NCI-H1930 (cell line): ENCODE results near the gene BEX1.
"Not testable (repeated sequence)": the region's sequence is repeated elsewhere in the genome, so short reads cannot be mapped to it uniquely, and the experiment has no call there.

ENCODE experiments used
- DNase-seq, 2 experiments: peaks; one replicate each; lab custom pipeline; 2025; lab: John Stamatoyannopoulos, UW

The BEX1 gene

DNA sequence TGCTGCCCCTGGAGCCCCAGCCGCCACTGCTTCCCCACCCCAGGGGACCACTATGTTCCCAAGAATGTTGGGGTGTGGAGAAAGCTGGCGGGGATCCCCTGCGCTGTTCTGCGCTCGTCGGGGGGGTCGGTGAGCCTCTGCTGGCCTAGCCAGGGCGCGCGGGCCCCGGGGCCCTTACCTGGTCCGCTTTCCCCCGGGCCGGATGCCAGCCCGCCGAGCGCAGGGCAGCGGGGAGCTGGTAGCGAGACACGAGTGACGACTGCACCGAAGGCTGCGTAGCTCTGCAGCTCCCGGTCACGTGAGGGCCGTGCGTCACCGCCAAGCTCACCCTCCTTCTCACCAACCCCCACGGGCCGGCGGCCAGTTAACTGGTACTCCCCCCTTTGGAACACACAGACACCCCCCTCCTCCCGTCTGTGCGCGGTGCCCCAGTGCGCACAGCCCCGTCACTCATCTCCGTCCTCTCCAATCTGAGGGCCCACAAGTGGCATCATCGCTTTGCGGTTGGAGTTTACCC, at the start of gene BEX1:
Gene BEX1 (minus strand): TSS at position 254 of the 517 bp plus-strand sequence. CDS start 897 bp downstream, outside the sequence.
- DNase-seq: peak; percentile 66 to 87

DNA sequence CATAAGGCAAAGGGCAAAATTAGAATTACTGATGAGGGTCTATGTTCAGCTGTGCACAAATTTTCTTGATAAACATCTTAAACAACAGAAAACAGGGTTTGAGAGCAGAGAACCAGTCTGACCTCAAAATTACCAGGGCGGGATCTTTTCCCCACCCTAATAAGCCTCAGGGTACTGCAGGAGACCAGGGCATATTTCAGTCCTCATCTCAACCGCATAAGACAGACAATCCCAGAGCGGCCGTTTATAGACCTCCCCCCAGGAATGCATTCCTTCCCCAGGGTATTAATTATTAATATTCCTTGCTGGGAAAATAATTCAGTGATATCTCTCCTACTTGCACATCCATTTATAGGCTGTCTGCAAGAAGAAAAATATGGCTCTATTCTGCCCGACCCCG, 45.5 kb upstream of the BEX1 start:
- not testable (repeated sequence) for DNase-seq

DNA sequence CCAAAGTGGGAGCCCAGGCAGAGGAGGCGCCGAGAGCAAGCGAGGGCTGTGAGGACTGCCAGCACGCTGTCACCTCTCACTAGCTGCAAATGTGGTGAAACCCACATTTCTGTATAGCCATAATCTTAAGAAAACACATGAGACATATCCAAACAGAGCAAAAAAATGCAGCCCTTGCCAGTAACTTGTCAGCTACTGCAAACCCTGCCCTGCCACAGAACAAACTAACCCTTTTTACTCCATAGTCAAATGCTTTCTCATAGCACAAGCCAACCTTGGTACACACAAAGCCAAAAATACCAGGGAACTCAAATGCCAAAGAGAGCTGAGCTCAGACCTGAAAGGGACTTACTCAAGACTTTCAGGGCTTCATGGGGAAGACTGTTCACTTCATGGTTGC, 43.9 kb upstream of the BEX1 start:
- DNase-seq: no peak

DNA sequence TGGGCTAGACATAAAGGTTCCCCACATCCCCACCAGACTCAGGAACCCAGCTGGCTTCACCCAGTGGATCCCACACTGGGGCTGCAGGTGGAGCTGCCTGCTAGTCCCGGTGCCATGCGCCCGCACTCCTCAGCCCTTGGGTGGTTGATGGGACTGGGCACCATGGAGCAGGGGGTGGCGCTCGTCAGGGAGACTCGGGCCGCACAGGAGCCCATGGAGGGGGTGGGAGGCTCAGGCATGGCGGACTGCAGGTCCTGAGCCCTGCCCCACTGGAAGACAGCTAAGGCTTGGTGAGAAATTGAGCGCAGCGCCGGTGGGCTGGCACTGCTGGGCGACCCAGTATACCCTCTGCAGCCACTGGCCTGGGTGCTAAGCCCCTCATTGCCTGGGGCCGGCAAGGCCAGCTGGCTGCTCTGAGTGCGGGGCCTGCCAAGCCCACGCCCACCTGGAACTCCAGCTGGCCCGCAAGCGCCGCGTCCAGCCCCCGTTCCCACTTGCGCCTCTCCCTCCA, 43.3 kb upstream of the BEX1 start:
- DNase-seq: not testable (repeated sequence)

DNA sequence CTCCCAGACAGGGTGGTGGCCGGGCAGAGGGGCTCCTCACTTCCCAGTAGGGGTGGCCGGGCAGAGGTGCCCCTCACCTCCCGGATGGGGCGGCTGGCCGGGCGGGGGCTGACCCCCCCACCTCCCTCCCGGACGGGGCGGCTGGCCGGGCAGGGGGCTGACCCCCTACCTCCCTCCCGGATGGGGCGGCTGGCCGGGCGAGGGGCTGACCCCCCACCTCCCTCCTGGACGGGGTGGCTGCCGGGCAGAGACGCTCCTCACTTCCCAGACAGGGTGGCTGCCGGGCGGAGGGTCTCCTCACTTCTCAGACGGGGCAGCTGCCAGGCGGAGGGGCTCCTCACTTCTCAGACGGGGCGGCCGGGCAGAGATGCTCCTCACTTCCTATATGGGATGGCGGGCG, 40.4 kb upstream of the BEX1 start:
- DNase-seq: not testable (repeated sequence)

DNA sequence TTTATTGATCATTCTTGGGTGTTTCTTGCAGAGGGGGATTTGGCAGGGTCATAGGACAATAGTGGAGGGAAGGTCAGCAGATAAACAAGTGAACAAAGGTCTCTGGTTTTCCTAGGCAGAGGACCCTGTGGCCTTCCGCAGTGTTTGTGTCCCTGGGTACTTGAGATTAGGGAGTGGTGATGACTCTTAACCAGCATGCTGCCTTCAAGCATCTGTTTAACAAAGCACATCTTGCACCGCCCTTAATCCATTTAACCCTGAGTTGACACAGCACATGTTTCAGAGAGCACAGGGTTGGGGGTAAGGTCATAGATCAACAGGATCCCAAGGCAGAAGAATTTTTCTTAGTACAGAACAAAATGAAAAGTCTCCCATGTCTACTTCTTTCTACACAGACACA, 39.9 kb upstream of the BEX1 start:
- not testable (repeated sequence) for DNase-seq

DNA sequence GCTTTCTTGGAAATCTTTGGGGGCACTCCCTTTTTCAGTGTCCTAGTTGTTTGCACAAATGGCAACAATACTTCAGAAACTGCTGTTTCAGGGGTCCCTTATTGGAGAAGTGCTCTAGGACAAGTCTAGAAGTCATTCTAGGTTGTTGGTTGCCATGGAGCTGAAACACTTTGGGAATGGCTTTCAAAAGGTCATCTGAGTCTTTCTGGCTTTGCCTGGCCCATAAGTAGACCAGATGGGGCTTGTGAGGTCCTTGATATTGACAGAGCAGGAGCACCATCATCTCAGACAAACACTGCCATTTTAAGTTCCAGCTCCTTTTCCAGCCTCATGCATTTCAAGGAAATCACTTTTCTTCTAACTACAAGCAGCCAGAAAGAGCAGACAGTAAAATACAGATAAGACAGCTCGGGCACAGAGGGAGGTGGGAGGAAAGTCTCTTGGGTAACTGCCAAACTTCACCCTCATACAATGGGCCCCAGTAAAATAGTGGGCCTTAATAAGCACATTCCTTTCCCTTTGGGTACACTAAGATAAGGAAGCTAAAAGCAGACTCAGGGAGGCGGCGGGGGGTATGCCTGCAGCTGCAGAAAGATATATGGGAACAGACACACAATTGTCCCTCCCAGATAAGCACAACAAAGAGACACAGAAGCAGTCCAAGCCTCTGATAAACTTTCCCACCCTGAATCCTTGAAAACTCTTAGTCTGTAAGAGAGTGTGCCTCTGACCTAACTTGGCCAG, 37.5 kb upstream of the BEX1 start:
- no peak for DNase-seq

DNA sequence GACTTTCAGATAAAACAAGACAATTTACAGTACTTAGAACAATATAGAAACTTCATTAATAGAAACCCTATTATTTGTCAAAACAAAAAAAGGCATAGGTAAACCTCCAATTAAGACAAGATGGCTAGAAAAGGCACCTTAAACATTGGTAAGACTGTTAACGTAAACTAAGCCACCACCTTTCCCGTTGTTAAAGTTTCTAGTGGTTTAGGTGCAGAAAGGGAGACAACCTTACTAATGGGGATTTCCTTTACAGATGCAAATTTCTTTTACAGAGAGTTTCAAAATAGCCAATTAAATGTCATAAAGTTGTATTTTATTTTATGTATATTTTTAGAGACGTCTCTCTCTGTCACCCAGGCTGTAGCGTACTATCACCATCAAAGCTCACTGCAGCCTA, 36.5 kb upstream of the BEX1 start:
- DNase-seq: no peak

DNA sequence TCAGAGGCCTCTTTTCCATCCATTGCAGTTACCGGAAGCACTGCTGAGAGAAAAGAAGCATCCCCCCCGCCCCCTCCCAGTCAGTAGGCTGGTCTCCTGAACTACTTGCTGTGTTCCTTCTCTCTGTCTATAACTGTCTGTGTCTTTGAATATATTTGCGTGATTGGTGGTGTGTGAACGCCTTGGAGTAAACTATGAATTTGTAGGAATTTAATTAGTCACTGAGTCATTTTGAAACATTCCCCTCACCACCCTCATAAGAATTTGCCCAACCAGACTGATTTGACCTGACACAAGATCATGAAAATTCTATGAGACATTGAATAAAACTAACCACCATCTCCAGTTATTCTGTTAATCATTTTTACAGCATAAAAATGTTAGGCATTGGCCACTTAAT, 35.7 kb upstream of the BEX1 start:
- no peak for DNase-seq

DNA sequence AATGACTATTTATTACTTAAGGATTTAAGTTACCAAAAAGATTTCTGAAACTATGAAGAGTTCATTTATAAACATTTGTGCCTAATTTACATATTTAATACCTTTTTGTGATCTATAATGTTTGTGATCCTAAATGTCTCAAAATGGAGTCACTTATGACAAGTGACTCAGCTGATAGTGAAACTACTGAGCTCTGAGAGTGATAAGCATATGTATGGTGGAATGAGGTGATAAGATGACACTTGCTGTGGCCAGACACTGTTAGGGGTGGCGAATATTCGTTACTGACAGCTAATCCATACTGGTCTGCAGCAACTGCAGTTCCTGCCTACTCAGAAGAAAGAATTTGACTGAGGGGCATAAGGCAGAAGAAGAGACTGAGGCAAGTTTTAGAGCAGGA, 34.5 kb upstream of the BEX1 start:
- DNase-seq: no peak

DNA sequence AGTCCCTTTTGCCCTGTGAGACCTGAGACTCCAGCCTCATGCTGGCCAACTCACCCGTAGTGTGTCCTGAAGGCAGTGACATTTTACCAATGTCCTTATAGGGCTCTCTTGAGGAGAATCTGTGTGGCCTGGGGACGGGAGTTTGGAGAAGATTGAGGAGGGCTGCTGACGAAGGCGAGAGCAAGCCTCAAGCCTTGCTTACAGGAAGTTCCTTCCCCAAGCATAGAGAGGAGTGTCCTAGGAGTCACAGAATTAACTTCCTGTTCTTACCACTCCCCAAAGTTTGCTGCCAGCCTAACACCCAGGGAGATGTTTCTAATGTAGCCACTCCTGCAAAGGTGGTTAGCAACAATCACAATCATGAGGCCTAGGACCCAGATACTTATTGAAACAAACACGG, 29.0 kb upstream of the BEX1 start, which contains the start of gene NXF3:
Gene NXF3 (minus strand): TSS at position 202 of the 400 bp plus-strand sequence. CDS start 120 bp downstream, at position 82.
- no peak for DNase-seq

DNA sequence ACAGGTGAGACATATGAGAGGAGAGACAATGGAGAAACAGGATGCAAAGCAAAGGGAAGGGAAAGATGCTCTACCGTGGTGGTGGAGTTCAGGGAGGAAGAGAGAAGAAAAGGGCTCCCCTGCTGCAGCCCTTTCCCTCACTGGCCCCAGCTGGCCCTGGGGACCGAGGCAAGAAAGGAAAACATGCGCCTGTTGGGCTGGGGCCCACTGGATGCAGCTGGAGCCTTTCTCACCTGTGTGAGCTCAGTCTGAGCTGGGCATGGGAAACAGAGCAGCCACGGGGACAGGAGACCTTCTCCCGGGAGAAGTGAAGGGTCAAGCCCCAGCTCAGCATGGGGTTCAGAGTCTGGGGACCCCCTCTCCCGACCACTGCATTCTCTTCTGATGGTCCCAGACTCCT, 17.1 kb upstream of the BEX1 start:
- DNase-seq: no peak

DNA sequence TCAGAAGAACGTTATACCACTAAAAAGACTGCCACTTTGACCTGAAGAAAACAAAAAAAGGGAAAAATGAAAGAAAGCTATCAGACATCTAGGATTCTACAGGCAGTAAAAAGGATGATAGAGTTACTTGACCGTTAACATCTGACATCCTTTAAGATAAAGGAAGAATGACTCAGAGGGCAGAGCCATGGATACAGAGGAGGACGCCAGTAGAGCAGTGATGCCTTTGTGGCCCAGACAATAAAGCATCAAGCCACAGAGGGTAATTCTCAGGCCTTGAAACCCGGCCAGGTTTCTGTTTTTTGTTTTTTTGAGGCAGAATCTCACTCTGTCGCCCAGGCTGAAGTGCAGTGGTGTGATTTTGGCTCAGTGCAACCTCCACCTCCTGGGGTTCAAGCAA, 9.5 kb upstream of the BEX1 start:
- no peak for DNase-seq

DNA sequence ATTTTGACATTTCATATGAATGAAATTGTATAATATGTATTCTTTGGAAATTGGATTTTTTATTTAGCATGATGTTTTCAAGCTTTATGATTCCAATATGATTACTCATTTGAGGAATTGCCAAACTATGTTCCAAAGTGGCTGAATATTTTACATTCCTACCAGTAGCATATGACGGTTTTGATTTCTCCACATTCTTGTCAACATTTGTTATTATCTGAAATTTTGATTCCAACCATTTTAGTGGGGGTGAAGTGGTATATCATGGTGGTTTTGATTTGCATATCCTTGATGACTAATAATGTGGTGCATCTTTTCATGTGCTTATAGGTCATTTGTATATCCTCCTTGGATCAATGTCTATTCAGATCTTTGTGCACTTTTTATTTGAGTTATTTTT, 2.6 kb upstream of the BEX1 start:
- no peak for DNase-seq

DNA sequence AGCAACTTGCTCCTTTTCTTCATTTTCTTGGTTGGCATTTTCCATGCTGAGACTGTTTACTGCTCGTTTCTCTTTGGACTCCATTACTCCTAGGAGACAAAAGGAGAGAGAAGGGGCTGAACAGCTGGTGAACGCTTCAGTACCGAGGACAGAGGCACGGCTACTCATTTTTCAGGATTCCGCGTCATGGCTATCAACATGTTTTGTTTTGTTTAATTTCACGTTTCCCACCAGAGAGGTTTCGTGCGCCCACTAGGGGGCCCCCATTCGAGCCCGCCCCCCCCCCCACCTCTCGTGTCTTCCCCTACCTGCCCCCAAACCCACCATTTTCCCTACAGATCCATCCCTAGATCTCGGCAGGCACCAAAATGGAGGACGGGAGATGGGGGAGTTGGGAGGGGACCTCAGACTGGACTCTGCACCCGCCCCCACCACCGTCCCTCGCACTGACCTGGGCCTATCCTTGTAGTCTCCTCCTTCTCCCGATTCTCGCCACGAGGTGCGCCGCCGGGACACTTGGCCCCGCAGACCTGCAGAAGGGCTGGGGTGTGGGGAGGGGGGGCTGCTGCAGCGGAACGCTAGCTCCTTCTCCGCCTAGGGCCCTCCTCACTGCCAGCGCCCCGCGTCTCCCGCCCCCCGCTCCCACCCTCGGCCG, 653 bp downstream of the BEX1 start:
- peak; percentile 28 to 39 for DNase-seq

DNA sequence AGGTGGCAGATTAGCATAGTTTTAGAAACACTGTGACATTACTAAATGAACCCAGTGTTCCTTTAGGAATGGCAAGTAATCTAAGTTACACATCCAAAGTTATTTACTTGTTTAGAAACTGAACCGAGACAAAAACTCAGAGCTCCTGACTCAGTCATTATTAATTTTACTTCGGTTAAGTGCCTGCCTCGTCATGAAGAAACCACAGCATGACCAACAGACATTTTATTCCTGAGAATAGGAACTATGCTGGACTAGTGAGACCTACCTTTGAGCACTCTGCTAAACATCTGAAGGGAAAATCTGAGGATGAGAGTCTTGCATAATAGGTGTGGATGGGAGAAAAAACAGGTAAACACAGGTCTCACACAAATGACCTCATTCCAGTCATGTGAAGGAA, 2.5 kb downstream of the BEX1 start:
- DNase-seq: no peak

DNA sequence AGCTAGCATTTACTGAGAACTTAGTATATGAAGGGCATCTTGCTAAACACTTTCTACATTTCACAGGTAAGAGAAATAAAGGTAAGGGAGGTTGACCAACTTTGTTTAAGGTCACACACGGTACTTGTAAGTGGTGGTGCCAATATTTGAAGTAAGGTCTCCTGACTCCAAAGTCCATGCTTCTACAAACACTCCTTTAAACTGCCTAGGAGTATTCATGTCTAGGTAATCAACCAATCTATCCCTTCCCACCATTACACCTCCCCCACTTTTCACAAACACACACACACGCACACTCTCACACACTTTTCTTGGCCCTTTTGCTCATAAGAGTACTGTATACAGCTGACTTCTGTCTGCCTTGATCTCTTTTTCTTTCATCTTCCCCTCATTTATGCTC, 7.1 kb downstream of the BEX1 start:
- DNase-seq: no peak

DNA sequence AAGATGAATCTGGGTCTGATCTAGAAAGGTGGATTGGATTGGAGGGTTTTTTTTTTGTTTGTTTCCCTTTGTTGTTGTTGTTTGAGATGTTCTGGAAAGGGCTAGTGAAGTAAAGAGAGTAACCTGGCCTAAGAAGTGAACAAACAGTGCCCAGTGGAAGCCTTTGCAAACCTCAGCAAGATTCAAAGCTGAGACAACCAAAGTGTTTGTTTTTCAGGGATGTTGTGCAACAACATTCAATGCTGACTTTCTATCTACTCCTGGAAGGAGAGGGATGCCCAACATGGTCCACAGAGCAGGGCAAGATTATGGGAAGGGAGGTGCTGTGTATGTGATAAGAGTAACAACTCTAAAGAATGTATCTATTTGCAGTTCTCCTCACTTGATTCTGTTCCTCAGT, 11.3 kb downstream of the BEX1 start:
- no peak for DNase-seq

DNA sequence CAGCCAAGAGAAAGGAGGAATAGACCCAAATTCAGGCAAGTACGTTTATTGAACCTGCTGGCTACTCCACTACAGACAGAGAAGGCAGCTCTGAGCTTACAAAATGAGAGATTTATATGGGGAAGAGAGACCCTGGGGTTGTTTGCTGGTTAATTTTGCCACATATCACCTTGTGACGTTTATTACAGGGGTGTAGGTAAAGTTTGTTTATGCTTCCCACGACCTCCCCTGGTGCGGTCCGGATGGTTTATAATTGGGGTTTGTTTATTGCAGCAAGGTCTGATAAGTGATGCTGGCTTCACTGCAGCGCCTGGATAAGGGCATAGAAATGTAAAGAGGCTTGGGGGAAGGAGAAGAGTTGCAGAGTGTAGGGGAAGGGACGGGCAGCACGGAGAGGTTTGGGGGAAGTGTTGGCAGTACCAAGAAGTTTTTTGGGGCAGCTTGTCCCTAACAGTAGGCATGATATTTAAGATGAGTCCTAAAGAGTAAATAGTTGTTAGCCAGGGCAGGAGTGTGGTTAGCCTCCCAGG, 12.6 kb downstream of the BEX1 start:
- DNase-seq: no peak

DNA sequence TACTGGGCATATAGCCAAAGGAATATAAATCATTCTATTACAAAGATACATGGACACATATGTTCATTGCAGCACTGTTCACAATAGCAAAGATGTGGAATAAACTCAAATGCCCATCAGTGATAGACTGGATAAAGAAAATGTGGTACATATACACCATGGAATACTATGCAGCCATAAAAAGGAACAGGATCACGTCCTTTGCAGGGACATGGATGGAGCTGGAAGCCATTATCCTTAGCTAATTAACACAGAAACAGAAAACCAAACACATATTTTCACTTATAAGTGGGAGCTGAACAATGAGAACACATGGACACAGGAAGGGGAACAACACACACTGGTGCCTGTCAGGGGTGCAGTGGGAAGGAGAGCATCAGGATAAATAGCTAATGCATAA, 30.6 kb downstream of the BEX1 start:
- not testable (repeated sequence) for DNase-seq

DNA sequence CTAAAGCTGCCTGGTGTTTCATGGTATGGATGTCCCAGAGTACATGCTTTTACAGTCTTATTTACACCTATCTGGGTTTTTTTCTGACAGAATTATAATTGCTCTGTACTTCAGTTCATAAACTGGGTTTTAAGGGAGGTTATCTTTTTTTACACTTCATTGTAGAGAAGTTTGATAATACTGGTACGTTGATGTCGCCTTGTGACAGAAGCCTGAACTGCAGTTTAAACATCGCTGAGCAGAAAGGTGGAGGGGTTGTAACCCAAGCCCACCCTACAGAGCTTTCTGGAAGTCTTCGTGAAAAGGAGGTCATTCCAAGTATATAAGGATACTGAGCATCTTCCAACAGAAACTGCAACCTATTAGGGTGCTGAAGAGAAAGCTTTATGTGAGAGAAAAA, 46.4 kb downstream of the BEX1 start:
- no peak for DNase-seq

DNA sequence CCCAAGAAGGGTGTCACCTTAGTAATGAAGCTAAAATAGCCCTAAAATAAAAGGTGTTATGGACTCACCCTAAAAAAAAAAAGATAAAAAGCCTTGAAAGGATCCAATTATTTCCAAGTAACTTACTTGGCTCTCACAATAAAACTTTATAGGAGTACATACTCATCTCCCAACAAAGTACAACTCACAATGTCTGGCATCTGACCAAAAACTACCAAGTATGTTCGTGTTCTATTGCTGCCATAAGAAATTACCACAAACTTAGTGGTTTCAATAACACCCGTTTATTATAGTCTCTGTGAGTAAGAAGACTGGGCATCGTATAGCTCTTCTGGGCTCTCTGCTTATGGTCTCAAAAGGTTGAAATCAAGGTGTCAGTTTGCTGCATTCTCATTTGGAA, 51.0 kb downstream of the BEX1 start:
- DNase-seq: no peak
